Dermis microvascular lymphatic vessel endothelial cell (primary cell): Measurements from ENCODE around the gene SNED1. TPM values are rescaled to one million over a fixed set of nuclear protein-coding genes. Genes with fewer than 3 reads are reported as not detected.
A peak's percentile ranks its signal among the peaks of the same experiment; 100 is the strongest.

ENCODE experiments used
- DNase-seq, 2 donors: peaks; one replicate each; pipeline versions ENCODE4 v3.0.0 to v3.0.0-alpha.2; 2010; ENCODE audit warnings: low read depth in 2 of 2
- total RNA-seq: library from RNA; depleted of rRNA; stranded (reverse); fragments of >200 nt; gene quantifications from 2 replicates; pipeline ENCODE4 v1.2.1, GENCODE V29; 2014

Gene SNED1
- 8.6 and 25.3 TPM in 2 replicates for total RNA-seq

DNA sequence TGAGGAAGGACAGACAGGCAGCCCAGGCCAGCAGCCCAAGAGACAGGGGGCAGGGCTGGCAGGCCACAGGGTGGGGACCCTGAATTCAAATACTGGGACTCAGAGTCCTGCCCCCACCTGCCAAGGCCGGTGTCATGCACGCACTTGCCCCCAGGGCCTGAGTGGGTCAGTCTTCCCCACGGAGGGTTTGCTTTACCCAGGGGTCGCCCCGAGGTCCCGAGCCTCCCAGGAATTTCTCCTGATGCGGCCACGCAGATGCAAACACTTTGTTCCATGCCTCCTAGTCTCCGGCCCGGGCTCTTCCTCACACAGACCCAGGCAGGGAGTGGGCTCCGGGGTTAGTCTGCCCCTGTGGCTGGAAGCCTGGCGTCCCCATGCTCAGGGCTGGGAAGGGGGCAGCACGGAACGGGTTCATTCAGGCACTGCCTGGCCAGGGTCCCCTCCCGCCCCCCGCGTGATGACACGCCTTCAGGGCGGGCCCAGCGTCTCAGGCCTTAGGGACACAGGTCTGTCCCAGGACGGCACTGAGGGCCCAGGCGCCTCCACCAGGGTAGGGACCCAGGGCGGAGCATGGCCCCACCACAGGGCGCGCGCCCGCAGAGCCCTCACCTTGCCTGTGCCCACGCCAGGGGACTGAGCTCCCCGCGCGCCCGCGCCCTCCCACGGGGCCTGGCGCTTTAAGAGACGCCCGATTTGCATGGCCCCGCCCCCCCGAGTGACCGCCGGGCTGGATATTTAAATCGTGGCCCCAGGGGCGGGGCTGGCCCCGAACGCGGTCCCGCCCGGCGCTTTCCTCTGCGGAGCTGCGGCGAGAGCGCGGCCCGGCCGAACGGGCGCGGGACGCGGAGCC, at the start of gene SNED1:
SNED1 (plus strand) TSS at position 763 of the 850 bp plus-strand sequence. CDS start 220 bp downstream, outside the sequence.
- peak; percentile 58 to 92 for DNase-seq

DNA sequence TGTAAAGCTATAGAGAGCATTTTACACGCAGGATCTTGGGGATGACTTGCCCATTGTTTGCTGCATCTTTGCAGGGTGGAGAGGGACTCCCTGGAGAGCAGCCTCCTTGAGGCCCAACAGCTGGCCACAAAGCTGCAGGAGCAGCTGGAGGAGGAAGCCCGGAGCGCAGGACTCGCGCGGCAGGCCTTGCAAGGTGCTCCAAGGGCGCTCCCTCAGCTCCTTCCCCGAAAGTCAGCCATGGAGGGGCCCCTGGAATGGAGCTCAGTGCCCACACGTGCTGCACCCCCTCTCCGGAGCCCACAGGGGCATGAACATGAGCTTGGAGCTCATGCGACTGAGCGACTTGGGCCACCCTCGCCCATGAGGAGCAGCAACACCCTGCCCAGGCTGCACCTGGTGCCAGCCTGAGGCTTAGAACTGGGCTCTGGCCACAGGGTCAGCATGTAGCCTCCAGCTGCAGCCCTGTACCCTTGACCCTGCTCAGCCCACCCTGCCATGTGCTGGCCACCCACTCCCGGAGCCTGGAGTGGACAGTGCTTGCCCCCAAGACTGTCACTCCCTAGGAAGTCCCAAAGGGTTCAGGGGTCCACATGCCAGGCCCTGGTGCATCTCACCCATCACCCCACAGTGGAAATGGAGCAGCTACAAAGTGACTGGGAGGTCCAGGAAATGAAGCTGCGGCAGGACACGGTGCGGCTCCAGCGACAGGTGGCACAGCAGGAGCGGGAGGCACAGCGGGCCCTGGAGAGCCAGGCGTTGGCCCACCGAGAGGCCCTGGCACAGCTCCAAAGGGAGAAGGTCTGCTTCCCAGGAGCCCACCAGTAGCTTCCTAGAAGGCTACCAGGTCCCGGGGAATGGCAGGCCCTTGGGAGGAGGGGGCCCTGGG, 49.3 kb upstream of the SNED1 start:
- DNase-seq, result no peak

DNA sequence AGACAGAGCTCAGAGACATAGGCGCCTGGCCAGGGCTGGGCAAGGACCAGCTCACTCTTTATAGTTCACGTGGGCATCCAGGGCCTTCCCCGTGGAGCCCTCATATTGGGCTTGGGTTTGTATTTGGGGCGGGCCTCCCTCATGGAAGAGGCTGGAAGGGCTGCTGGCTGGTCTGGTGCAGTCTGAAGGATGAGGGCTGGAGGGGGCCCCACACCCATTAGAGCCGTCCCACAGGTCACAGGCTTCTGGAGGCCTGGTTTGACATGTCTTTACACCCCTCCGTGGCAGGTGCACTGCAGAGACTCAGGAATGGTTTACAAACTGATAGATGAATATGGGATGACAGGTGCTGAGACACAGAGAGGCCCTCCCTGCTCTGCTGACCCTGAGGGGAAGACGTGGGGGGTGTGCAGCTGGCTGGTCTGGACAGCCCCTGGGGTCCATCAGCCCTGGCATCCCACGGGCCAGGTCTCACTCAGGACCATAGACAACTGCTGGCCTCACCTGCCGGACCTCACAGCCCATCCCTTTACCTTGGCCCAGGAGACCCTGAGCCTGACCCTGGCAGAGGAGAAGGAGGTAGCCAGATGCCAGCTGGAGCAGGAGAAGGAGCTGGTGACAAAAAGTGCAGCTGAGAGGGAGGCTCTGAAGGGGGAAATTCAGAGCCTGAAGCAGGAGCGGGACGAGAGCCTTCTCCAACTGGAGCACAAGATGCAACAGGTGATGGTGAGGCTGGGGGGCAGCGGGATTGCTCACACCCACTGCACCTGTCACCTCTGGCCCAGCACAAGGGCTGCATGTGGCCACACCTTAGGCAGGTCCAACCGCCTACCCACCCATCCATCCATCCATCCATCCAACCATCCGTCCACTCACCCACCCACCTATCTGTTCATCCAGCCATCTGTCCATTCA, 48.4 kb upstream of the SNED1 start:
- DNase-seq, result no peak

DNA sequence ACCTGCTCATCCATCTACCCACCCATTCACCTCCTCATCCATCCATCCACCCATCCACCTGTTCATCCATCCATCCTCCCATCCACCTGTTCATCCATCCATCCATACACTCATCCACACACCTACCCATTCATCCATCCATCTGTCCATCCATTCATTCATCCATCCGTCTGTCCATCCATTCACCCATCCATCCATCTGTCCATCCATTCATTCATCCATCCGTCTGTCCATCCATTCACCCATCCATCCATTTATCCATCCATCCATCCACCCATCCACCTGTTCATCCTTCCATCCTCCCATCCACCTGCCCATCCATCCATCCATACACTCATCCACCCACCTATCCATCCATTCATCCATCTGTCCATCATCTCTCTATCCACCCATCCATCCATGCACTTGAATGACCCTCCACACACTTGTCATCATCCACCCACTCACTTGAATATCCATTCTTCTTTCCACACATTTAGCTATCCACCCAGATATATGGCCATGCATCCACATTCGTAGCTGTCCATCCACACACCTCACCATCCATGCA, 47.3 kb upstream of the SNED1 start:
- DNase-seq, result no peak

DNA sequence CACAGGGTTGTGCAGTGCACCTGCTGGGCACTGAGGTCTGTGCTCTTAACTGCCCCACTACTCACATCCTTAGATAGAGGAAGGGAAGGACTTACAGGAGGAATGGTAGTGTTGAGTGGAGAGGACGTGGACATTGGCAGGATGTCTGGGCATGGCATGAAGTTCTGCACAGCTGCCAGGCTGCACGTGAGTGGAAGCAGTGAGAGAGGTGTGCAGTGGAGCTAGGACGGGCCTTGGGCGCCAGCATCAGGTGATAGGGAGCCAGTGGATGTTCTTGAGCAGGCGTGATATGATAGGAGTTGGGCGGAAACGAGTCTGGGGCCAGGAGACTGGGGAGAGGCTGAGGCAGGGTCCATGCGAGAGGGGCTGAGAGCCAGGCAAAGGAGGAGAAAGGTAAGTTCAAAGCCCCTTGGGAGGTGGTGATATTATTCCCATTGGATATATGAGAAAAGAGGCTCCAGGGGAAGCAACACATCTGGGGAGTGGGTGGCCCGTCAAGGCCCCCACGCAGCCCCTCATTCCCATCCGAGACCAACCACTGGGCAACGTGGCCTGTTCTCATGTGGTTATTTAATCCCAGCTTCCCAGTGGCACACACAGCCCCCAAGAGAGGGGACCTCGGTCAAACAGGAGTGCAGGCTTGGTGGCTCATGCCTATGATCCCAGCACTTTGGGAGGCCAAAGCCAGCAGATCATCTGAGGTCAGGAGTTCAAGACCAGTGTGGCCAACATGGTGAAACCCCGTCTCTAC, 45.7 kb upstream of the SNED1 start:
- DNase-seq, result no peak

DNA sequence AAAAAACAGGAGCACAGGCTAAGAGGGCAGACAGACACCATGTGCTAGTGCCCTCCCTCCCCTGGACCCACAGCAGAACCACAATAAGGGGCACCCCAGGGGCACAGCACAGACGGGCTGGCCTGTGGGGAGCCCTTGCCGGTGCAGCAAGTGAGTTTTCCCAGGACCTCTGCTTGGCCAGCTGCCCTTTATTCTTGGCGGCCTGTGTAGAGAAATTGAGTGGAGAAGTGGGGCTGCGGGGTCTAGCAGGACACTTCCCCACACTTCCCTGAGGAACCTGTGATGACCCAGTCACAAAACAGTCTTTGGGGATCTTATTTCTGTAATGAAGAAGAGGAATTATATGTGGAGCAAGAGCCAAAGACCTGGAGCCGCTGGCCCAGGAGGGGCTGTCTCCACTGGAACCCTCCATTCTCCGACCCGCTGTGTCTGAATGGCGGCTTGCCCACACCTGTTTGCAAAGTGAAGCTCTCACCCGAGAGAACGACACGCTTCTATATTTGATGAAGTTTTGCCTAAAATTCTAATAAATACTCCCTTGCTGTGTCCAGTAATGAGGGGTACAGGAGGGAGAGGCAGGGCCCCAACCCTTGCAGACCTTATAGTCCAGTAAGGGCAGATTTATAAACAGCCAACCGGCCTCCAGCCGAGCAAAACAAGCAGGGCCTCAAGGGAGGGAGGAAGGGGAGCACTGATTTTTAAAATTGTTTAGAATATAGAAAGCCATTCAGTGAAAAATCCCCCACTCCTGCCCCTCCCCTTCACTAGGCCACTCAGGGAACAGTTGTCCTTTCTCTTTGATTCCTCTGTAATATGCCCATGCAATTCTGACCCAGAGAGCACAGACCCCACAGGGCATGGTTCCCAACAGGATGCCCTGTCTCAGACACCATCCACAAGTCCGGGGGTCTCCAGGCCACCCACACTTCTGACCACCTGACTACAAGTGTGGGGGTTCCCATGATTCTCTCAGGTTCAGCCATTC, 44.7 kb upstream of the SNED1 start:
- DNase-seq, result no peak

DNA sequence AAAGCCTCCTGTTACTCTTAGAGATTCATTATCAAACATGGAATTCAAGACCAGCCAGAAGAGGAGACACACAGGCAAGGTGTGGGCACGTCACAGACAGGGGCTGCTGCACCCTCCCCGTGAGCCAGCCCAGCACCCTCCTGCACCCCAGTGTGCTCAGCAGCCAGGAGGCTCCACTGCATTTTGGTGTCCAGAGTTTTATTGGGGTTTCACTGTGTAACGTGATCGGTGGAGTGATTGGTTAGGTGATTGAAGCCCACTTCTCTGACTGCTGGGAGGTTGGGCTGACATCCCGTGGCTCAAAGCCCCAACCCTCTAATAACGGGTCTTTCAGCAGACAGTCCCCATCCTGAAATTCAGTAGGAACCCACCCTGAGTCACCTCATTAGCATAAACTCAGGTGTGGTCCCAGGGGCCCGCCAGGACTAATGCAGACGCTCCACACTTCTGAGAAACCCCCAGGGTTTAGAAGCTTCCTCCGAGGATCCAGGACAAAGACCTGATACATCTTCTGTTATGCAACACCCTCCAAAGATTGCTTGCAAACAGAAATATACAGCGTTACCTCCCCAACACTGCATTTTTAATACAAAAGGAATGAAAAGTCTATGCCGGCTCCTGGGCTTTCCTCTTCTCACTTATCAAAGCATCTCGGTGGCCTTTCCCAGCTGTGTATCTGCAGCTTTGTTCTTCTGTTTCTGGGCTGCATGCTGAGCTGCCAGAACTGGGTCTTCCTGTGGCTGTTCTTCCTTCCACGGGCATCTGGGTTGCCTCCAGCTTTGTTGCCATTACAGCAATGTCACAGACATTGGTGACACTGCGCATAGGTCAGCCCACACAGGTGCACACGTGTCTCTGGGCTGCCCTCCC, 43.7 kb upstream of the SNED1 start:
- no peak for DNase-seq

DNA sequence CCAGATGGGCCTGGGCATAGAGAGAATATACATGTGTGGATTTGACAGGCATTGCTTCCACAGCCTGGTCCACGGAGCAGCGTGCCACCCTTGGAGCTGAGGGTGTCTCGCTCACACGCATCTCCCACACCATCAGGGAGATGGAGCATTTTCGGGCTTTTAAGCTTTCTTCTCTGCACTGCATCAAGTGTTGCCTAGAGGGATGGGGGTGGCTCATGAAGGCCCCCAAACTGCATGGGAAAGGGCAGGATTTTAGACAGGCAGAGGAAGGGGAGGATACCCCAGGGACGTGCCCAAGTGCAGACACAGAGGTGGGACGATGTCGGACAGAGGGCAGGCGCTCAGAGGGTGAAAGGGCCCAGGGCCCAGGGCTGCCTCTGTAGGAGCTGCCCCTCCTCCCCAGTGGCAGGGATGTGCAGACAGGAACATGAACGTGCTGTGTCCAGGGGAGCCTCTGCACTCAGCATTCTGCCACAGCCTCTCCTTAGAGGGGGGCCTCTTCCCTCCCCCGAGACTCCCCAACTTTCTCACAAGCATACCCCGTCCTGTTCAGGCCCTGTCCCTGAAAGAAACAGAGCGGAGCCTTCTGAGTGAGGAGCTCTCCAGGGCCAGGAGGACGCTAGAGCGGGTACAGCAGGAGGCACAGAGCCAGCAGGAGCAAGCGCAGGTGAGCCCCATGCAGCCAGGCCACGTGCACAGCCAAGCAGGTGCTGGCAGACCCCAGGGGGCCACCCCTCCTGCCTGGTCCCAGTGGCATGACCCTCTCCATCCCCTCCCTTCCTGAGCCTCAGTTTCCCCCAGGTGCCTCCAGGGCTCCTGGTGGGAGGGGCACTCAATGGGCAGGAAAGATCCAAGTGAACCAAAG, 42.9 kb upstream of the SNED1 start:
- no peak for DNase-seq

DNA sequence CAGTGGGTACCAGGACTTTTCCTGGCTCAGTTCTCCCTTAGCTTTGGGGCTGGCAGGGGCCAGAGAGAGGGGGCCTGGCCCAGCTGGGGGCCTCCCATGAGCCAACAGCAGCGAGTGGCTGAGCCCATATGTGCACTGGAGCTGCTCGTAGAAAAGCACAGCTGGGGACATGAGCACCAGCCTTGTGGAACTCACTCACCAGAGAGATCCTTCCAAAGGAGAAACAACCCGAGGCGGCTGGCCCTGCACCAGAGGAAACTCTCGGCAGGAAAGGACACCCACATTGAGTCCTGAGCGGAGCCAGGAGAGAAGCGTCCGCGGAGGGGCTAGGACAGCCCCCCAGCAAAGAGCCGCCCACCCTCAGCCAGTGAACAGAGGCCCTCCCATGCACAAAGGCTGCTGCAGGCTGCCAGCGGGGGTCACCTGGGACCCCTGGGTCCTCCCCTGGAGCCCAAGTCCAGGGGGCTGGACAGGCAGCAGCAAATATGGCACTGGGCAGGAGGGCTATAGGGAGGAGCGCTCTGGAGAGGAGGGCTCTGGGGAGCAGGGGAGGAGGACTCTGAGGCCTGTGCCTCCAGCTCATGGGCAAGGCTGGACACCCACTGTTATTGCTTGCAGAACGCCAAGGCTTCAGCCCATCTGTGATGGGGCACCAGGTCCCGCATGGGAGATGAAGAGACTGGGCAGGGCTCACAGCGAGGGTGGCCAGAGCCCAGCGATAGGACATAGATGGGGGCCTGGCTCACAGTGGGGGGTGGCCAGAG, 42.1 kb upstream of the SNED1 start:
- DNase-seq, result no peak

DNA sequence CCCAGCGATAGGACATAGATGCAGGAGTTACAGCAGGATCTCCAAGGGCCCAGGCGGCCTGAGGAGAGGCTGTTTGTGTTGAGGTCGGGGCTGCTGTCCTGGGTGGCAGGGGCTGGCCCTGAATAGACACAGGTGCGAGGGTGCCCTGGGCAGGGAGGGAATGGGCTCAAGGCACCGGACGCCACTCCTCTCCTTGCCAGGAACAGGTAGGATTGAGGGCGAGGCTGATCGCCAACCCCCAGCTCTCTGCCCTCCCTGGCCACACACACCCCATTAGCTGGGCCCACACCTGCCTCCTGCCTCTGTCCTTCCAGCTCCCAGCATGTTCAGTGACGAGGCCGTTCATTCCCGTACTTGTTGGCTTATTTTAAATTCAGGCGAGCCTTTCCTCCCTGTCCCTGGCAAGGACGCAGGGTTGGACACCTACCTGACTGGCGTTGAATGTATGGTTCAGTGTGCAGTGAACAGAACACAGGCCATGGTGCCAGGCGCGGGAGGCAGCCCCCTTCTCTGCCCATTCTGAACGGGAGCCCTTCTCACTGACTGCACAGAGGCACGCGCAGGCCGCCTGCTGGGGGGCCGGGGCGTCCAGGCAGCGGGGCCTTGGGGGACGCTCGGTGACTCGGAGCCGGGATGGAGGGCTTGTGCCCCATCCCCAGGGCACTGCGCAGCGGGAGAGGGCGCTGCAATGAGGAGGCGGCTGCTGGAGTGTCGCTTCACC, 41.3 kb upstream of the SNED1 start:
- DNase-seq, result no peak

DNA sequence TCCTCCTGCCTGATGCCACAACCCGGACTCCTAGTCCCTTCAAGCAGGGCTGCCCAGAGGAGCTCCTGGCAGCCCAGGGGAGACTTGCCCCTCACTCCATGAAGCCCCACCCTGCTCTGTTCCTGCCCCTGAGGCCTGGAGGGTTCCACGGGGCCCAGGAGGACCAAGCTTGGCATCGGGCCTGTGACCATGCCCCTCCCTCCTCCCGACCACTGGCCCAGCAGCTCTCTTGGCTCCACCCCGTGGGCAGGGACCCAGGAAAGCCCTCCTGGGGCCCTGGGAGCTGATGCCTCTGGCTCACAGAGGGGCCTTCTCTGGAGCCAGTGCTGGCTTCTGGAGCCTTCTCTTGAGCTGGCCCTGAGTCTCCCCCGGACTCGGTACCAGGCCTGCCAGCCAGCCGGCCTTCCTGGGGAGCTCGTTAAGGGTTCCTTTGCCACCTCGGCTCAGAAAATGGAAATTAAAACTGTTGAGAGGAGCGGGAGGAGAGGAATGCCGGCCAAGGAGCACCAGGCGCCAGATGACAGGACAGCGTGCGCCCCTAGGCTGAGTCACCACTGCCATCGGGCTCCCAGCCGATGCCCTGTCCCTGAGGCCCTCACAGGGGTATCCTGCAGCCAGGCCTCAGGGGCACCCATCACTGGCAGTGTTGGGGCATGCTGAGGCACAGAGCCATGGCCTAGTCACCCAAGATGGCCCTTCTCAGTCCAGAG, 40.6 kb upstream of the SNED1 start:
- DNase-seq, result no peak

DNA sequence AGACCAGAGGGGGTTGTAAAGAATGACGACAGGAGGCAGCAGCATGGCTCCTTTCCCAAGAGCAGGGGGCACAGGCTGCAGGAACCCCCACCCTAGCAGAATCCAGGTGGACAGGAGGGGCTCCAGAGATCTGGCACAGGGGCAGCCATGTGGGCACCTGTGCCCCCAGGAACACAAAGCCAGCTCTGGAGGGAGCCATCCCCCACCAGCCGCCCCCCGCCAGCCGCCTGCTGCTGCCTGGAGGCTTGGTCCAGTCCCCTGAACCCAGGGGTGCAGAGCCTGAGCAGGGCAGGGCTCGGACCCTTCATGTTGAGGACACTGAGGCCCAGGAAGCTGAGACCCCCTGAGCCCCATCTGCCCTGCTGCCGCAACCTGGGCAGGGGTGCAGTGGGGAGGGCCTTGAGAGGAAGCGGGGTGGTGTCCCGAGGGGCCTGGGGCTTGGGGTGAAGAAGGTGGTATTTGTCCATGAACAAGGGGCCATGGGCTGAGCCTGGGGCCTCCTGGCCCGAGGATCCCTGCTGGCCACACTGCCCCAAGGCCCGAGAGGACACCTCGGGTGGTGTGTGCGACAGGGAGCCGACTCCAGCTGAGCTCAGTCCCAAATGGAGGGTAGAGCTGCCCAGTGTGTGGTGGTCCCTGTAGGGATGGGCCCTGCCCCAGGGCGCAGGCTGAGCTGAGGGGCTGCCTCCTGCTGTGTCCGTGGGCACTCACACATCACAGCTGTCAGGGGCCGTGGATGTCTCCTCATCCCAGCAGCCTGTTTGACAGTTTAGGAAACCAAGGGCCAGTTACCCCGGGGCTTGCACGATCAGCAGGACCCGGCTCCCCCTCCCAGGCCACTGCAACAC, 39.8 kb upstream of the SNED1 start:
- DNase-seq, result no peak

DNA sequence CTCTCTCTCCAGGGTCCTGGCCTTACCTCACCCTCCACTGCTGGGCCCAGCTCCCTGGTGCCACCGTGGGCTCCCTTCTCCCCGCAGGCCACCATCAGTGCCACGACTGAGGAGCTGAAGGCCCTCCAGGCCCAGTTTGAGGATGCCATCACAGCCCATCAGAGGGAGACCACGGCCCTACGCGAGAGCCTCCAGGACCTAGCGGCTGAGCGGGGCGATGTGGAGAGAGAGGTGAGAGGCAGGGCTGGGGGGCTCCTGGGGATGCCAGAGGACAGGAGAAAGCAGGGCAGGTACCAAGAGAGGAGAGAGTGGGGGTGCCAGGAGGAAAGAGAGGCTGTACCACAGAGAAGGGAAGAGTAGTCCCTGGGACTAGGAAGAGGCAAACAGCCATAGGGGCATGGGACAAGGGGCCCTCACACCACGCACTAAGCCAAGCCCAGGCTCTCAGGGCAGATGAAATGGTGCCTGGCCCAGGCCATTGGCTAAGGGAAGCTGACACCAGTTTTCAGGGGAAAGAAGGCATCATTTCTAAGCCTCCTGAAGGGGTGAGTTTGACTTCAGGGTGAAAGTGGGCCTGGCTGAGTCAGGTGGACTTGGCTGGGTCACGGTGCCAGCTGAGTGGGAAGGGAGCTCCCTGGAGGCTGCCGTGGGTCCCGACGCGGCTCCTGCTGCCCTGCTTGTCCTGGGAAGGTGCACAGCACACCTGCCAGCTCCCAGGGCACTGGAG, 39.0 kb upstream of the SNED1 start:
- DNase-seq, result no peak

DNA sequence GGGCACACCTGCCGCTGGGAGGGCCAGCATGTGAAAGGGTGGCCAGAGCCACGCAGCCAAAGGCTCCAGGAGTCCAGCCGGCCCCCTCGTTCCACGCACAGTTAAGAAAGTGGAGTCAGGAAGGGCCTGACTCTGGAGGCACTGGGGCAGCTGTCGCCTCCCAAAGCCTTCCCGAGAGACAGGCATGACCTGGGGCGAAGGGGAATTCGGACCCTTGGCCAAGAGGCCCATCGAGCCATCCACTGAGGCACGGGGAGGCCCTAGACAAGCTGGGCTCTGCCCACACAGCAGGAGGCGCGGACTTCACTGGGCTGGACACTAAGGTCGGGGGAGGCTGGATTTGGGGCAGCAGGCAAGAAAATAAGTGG, 38.5 kb upstream of the SNED1 start:
- no peak for DNase-seq
